HepG2 (cell line): ENCODE data around the gene ETV2. TPM values are rescaled to one million over a fixed set of nuclear protein-coding genes. Genes with fewer than 3 reads are reported as not detected.

Experiments used
- ATAC-seq: fragments of 200-7000 bp; cut with Tn5 transposase; 3 replicates; pipeline ENCODE4 v1.9.1; 2020; ENCODE audit warnings: mild to moderate bottlenecking, moderate library complexity
- BruUV-seq: library from RNA; stranded (reverse); fragments of 400-500 nt; replicated peaks from 2 replicates; lab custom pipeline; 2021; lab: Mats Ljungman, UMichigan
- CTCF ChIA-PET: fragments of 300-600 bp; formaldehyde crosslinking; extraction: SDS; loops from one replicate; lab custom pipeline; 2021; ENCODE audit warnings: low total read pairs, inconsistent platforms, low intra/inter-chr PET ratio; lab: Yijun Ruan, JAX
- POLR2A ChIA-PET: fragments of 350-600 bp; sonication (Branson Sonifier 250); formaldehyde crosslinking; loops from one replicate; lab custom pipeline; 2020; ENCODE audit warnings: antibody characterized with exemption, inconsistent platforms; lab: Yijun Ruan, JAX
- DNase-seq: peaks from one replicate; pipeline ENCODE4 v3.0.0-alpha.2; 2015; ENCODE audit warnings: low spot score
- FAIRE-seq: peaks from 3 replicates; lab custom pipeline; 2011; peaks lifted over from hg19 to GRCh38; lab: Jason Lieb, UNC
- H2AFZ ChIP-seq: one replicate; pipeline ENCODE4 v1.6.1; 2011; ENCODE audit warnings: low read length, inconsistent platforms
- H3K27ac ChIP-seq: fragments of 300-600 bp; 3 replicates; pipeline ENCODE4 v1.8.0; 2011; ENCODE audit warnings: mixed run types, mild to moderate bottlenecking, mixed read lengths, low read length, inconsistent platforms; ENCODE audit not compliant: insufficient read depth; ENCODE audit errors: extremely low read length
- H3K27me3 ChIP-seq, 2 experiments: fragments of 200-600 bp in 1 of 2; 2 replicates in 1 of 2; 3 replicates in 1 of 2; pipeline versions ENCODE4 v1.6.0 to v1.8.0; 2011; ENCODE audit warnings: low read length in 2 of 2, mild to moderate bottlenecking in 2 of 2, moderate library complexity in 2 of 2, inconsistent platforms in 1 of 2; ENCODE audit not compliant: insufficient read depth in 2 of 2, control insufficient read depth in 1 of 2
- H3K36me3 ChIP-seq, 2 experiments: fragments of 200-600 bp in 1 of 2; replicated peaks in 1 of 2; 2 replicates in 1 of 2; 3 replicates in 1 of 2; pipeline versions ENCODE4 v1.5.1 to v1.8.0; 2011; ENCODE audit warnings: low read length in 2 of 2, inconsistent platforms in 1 of 2; ENCODE audit not compliant: insufficient read depth in 2 of 2, control insufficient read depth in 1 of 2
- H3K4me1 ChIP-seq: 2 replicates; pipeline ENCODE4 v1.5.1; 2012; ENCODE audit warnings: low read length, inconsistent platforms; ENCODE audit not compliant: insufficient read depth
- H3K4me2 ChIP-seq: 2 replicates; pipeline ENCODE4 v1.6.0; 2011; ENCODE audit warnings: low read depth, low read length, inconsistent platforms
- H3K4me3 ChIP-seq, 3 experiments: fragments of 200-600 bp in 1 of 3; sonication (generic), shearing (Covaris generic) in 1 of 3; replicated peaks in 1 of 3; 2 replicates each; pipeline ENCODE4 v1.5.1; 2011 to 2016; ENCODE audit warnings: low read length in 3 of 3, inconsistent platforms in 2 of 3, low read depth in 2 of 3, mild to moderate bottlenecking in 2 of 3, control low read depth in 1 of 3, mixed read lengths in 1 of 3; ENCODE audit not compliant: insufficient read depth in 1 of 3
- H3K79me2 ChIP-seq: one replicate; pipeline ENCODE4 v1.6.1; 2011; ENCODE audit warnings: low read length, inconsistent platforms; ENCODE audit not compliant: insufficient read depth
- H3K9ac ChIP-seq: 2 replicates; pipeline ENCODE4 v1.6.0; 2011; ENCODE audit warnings: mild to moderate bottlenecking, low read depth, low read length, inconsistent platforms; ENCODE audit not compliant: insufficient read depth
- H3K9me3 ChIP-seq: 2 replicates; pipeline ENCODE4 v1.5.1; 2012; ENCODE audit warnings: mild to moderate bottlenecking, low read length
- H4K20me1 ChIP-seq: 2 replicates; pipeline ENCODE4 v1.6.0; 2011; ENCODE audit warnings: inconsistent platforms, mild to moderate bottlenecking, low read length, moderate library complexity; ENCODE audit not compliant: insufficient read depth
- BRD4 ChIP-seq: sonication (generic); formaldehyde crosslinking; IDR thresholded peaks from 2 replicates; pipeline ENCODE4 v1.4.0; 2020; ENCODE audit warnings: missing genetic modification reagents
- ELF3 ChIP-seq: IDR thresholded peaks from 2 replicates; pipeline ENCODE4 v1.6.1; 2016; ENCODE audit warnings: missing genetic modification reagents, missing compliant biosample characterization
- HDAC2 ChIP-seq: sonication (generic); formaldehyde crosslinking; IDR thresholded peaks from 2 replicates; pipeline ENCODE4 v1.4.0; 2020; ENCODE audit warnings: missing genetic modification reagents
- HOXA9 ChIP-seq: sonication (generic); formaldehyde crosslinking; IDR thresholded peaks from 2 replicates; pipeline ENCODE4 v1.8.1; 2022; ENCODE audit warnings: missing genetic modification reagents, mild to moderate bottlenecking, moderate library complexity, borderline replicate concordance
- ONECUT2 ChIP-seq: sonication (generic); formaldehyde crosslinking; IDR thresholded peaks from 2 replicates; pipeline ENCODE4 v1.4.0; 2020; ENCODE audit warnings: missing genetic modification reagents
- POLR2AphosphoS2 ChIP-seq: IDR thresholded peaks from 2 replicates; pipeline ENCODE4 v1.6.1; 2011; ENCODE audit warnings: low read depth, low read length, improper control_type of control experiment
- POLR2AphosphoS5 ChIP-seq: IDR thresholded peaks from 2 replicates; pipeline ENCODE4 v1.6.1; 2012; ENCODE audit warnings: low read depth, low read length
- RFXAP ChIP-seq: sonication (generic); formaldehyde crosslinking; IDR thresholded peaks from 2 replicates; pipeline ENCODE4 v1.4.0; 2020; ENCODE audit warnings: missing genetic modification reagents, borderline replicate concordance
- SMYD3 ChIP-seq: sonication (generic); formaldehyde crosslinking; IDR thresholded peaks from 2 replicates; pipeline ENCODE4 v1.8.1; 2023; ENCODE audit warnings: mild to moderate bottlenecking, missing genetic modification reagents
- SP1 ChIP-seq, 2 experiments: fragments of 450-650 bp in 1 of 2; sonication (generic) in 1 of 2; formaldehyde crosslinking in 1 of 2; IDR thresholded peaks; 2 replicates each; pipeline versions ENCODE4 v1.4.0 to v1.6.1; 2016 to 2020; ENCODE audit warnings: missing genetic modification reagents in 1 of 2
- STAG1 ChIP-seq: sonication (generic); formaldehyde crosslinking; IDR thresholded peaks from 2 replicates; pipeline ENCODE4 v1.4.0; 2020; ENCODE audit warnings: missing genetic modification reagents
- TMF1 ChIP-seq: sonication (generic); formaldehyde crosslinking; IDR thresholded peaks from 2 replicates; pipeline ENCODE4 v1.8.1; 2022; ENCODE audit warnings: low read depth, missing genetic modification reagents
- U2AF1 ChIP-seq: fragments of 200-400 bp; formaldehyde crosslinking; optimal IDR thresholded peaks from 2 replicates; pipeline ENCODE3; 2017; ENCODE audit warnings: mild to moderate bottlenecking, low read depth, low read length
- ZFP36L1 ChIP-seq: sonication (generic); formaldehyde crosslinking; IDR thresholded peaks from 2 replicates; pipeline ENCODE4 v1.8.0; 2022; ENCODE audit warnings: mild to moderate bottlenecking, missing genetic modification reagents, moderate library complexity
- ZNF24 ChIP-seq: fragments of 450-650 bp; IDR thresholded peaks from 2 replicates; pipeline ENCODE4 v1.6.1; 2017; ENCODE audit warnings: antibody characterized with exemption, mild to moderate bottlenecking
- ZNF496 ChIP-seq: sonication (generic); formaldehyde crosslinking; IDR thresholded peaks from 2 replicates; pipeline ENCODE4 v1.8.1; 2023; ENCODE audit warnings: mild to moderate bottlenecking, moderate library complexity, missing genetic modification reagents; ENCODE audit not compliant: insufficient replicate concordance
- ZNF589 ChIP-seq: sonication (generic); formaldehyde crosslinking; conservative IDR thresholded peaks from 2 replicates; pipeline ENCODE4 v1.8.0; 2022; ENCODE audit warnings: mild to moderate bottlenecking, moderate library complexity, missing genetic modification reagents
- ZNF598 ChIP-seq: sonication (generic); formaldehyde crosslinking; IDR thresholded peaks from 2 replicates; pipeline ENCODE4 v1.5.1; 2020; ENCODE audit warnings: mild to moderate bottlenecking, missing genetic modification reagents, borderline replicate concordance
- ZNF674 ChIP-seq: sonication (generic); formaldehyde crosslinking; IDR thresholded peaks from 2 replicates; pipeline ENCODE4 v1.5.0; 2020; ENCODE audit warnings: low read depth, mild to moderate bottlenecking, missing genetic modification reagents
- ZNF766 ChIP-seq: sonication (generic); formaldehyde crosslinking; IDR thresholded peaks from 2 replicates; pipeline ENCODE4 v1.5.0; 2020; ENCODE audit warnings: missing genetic modification reagents, borderline replicate concordance
- ZNF775 ChIP-seq: sonication (generic); formaldehyde crosslinking; IDR thresholded peaks from 2 replicates; pipeline ENCODE4 v1.4.0; 2020; ENCODE audit warnings: missing genetic modification reagents, mild to moderate bottlenecking, moderate library complexity, borderline replicate concordance
- ZNF878 ChIP-seq: sonication (generic); formaldehyde crosslinking; IDR thresholded peaks from 2 replicates; pipeline ENCODE4 v1.8.1; 2023; ENCODE audit warnings: mild to moderate bottlenecking, missing genetic modification reagents, moderate library complexity
- WGBS: methylation state at CpG from one replicate; pipeline ENCODE4 v1.1.6; 2017; ENCODE audit warnings: low lambda C conversion rate; 5-methylcytosine and 5-hydroxymethylcytosine counted together
- in situ Hi-C: cut with HindIII; loops from 2 replicates; pipeline ENCODE4 v1.10.0; 2017; ENCODE audit warnings: low pct_unique_long_range_greater_than_20kb; ENCODE audit not compliant: extremely low pct_ligation_motif_present
- intact Hi-C: fragments of 100-400 bp; cut with micrococcal nuclease; formaldehyde crosslinking; loops from one replicate; pipeline ENCODE4 v1.10.0; 2022; ENCODE audit not compliant: unreplicated experiment
- polyA plus RNA-seq, 8 experiments: library from polyadenylated mRNA; depleted of rRNA in 3 of 8; stranded (reverse) in 7 of 8; unstranded in 1 of 8; fragments of >200 nt; fragmentation: Illumina TruSeq in 4 of 8; extraction: Trizol in 4 of 8; gene quantifications; 2 replicates each; pipeline versions ENCODE4 v1.2.1 to v1.2.3, GENCODE V29; 2011 to 2016; ENCODE audit warnings: low read depth in 4 of 8, missing spikeins in 1 of 8, mixed read lengths in 1 of 8; ENCODE audit not compliant: insufficient read depth in 1 of 8
- total RNA-seq, 5 experiments: library from RNA; depleted of rRNA; stranded (reverse); fragments of >200 nt; fragmentation: Illumina TruSeq; extraction: Trizol; gene quantifications; 2 replicates each; pipeline ENCODE4 v1.2.3, GENCODE V29; 2016; ENCODE audit warnings: low read depth in 1 of 5
- TF ChIP-seq, protein P1 (sequence below): sonication (generic); formaldehyde crosslinking; IDR thresholded peaks from 2 replicates; pipeline ENCODE4 v1.5.0; 2020; ENCODE audit warnings: mild to moderate bottlenecking, missing genetic modification reagents, borderline replicate concordance
- TF ChIP-seq, protein P2 (sequence below): sonication (generic); formaldehyde crosslinking; IDR thresholded peaks from 2 replicates; pipeline ENCODE4 v1.9.0; 2021; ENCODE audit warnings: missing genetic modification reagents, mild to moderate bottlenecking, borderline replicate concordance

ETV2 gene
- total and polyA plus RNA-seq, 2 of the 13 experiments (the other 11 are each of a cell fraction or from before 2014, with no cell fraction given): 0.07 to 0.20 TPM

GRCh38 chr19:35592226-35592625, 49.3 kb upstream of the ETV2 start:
- ATAC-seq: no peak
- TF ChIP-seq ZNF24: no peak
- TF ChIP-seq ELF3 (CRISPR knock-in tag): peak; percentile 69; the same call in 1 of the 2 replicates
- no peak for TF ChIP-seq ZFP36L1
- no peak for TF ChIP-seq ZNF598
- no peak for TF ChIP-seq SP1 (IDR thresholded peaks at IDR 0.05)
- no peak for TF ChIP-seq SP1 (CRISPR knock-in tag; IDR thresholded peaks at IDR 0.05)
- no peak for TF ChIP-seq POLR2AphosphoS2
- TF ChIP-seq, protein P1, sequence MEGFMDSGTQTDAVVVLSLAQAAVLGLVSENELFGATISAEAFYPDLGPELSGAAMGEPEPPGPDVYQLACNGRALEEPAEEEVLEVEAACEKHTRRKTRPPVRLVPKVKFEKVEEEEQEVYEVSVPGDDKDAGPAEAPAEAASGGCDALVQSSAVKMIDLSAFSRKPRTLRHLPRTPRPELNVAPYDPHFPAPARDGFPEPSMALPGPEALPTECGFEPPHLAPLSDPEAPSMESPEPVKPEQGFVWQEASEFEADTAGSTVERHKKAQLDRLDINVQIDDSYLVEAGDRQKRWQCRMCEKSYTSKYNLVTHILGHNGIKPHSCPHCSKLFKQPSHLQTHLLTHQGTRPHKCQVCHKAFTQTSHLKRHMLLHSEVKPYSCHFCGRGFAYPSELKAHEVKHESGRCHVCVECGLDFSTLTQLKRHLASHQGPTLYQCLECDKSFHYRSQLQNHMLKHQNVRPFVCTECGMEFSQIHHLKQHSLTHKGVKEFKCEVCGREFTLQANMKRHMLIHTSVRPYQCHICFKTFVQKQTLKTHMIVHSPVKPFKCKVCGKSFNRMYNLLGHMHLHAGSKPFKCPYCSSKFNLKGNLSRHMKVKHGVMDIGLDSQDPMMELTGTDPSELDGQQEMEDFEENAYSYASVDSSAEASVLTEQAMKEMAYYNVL (CRISPR knock-in tag): no peak
- TF ChIP-seq RFXAP (CRISPR knock-in tag): no peak
- TF ChIP-seq TMF1 (CRISPR knock-in tag): no peak
- no peak for TF ChIP-seq U2AF1
- no peak for TF ChIP-seq ZNF589 (CRISPR knock-in tag)
- no peak for TF ChIP-seq BRD4 (CRISPR knock-in tag)
- no peak for TF ChIP-seq ZNF878 (CRISPR knock-in tag)
- no peak for TF ChIP-seq ZNF766 (CRISPR knock-in tag)
- no peak for TF ChIP-seq HOXA9 (CRISPR knock-in tag)
- no peak for TF ChIP-seq ZNF496
- no peak for TF ChIP-seq ZNF674 (CRISPR knock-in tag)
- TF ChIP-seq SMYD3: no peak
- TF ChIP-seq, protein P2, sequence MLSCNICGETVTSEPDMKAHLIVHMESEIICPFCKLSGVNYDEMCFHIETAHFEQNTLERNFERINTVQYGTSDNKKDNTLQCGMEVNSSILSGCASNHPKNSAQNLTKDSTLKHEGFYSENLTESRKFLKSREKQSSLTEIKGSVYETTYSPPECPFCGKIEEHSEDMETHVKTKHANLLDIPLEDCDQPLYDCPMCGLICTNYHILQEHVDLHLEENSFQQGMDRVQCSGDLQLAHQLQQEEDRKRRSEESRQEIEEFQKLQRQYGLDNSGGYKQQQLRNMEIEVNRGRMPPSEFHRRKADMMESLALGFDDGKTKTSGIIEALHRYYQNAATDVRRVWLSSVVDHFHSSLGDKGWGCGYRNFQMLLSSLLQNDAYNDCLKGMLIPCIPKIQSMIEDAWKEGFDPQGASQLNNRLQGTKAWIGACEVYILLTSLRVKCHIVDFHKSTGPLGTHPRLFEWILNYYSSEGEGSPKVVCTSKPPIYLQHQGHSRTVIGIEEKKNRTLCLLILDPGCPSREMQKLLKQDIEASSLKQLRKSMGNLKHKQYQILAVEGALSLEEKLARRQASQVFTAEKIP (CRISPR knock-in tag): no peak
- no peak for TF ChIP-seq POLR2AphosphoS5
- TF ChIP-seq ONECUT2: no peak
- no peak for TF ChIP-seq ZNF775 (CRISPR knock-in tag)
- TF ChIP-seq HDAC2 (CRISPR knock-in tag): peak; percentile 24; the same call in 1 of the 2 replicates
- peak; percentile 84 for TF ChIP-seq STAG1

More at GRCh38 chr19:35592226-35592625, 49.3 kb upstream of the ETV2 start:
- Histone ChIP-seq H3K27me3 (peaks cover 0 to 1% of the 10 kb centered on the region in 2 experiments; a peak in 1 of 5 replicates), H3K9ac (no peak overlapping the region), H3K79me2 (no peaks in the 10 kb centered on the region), H2AFZ (no peak overlapping the region), H3K4me2 (no peak overlapping the region), H3K36me3 (no peaks in the 10 kb centered on the region), H4K20me1 (no peaks in the 10 kb centered on the region), H3K4me3 (no peak overlapping the region), H3K27ac (no peak overlapping the region), H3K4me1 (peaks cover 17% of the 10 kb centered on the region), H3K9me3 (no peaks in the 10 kb centered on the region)
- in situ Hi-C loops: loop anchor here (5.0 kb wide), 1 partner anchor 35 kb away; no protein-coding TSS in a partner anchor
- POLR2A ChIA-PET: interaction anchor here (0.7 to 1.0 kb wide), 2 partner anchors 13 to 51 kb away, joined by 3 read pairs; no protein-coding TSS in a partner anchor
- intact Hi-C loops: loop anchor here (5.0 kb wide), 1 partner anchor 35 kb away; no protein-coding TSS in a partner anchor
- no TSS peak for BruUV-seq
- DNase-seq (peak; percentile 53), FAIRE-seq (peak; percentile 68)
- CTCF ChIA-PET: interaction anchor here (1.0 to 2.6 kb wide), 4 partner anchors 34 to 82 kb away, joined by 3 to 14 read pairs (median 6); no protein-coding TSS in a partner anchor
- 27% methylated on average over 8 of the region's 8 CpGs for WGBS
